GM23338 (cell line): ENCODE results near the gene HNRNPR.

ENCODE experiments used
- EZH2 ChIP-seq: fragments of 200-600 bp; sonication (generic); IDR thresholded peaks from one replicate; pipeline ENCODE4 v1.8.0; 2017; ENCODE audit warnings: antibody characterized with exemption, mild to moderate bottlenecking, low read depth; ENCODE audit not compliant: unreplicated experiment
- EZH2phosphoT487 ChIP-seq: fragments of 200-600 bp; sonication (generic); IDR thresholded peaks from one replicate; pipeline ENCODE4 v1.8.1; 2018; ENCODE audit warnings: antibody characterized with exemption; ENCODE audit not compliant: unreplicated experiment
- TF ChIP-seq, protein P1 (sequence below), 2 experiments: fragments of 200-600 bp in 1 of 2; sonication (generic) in 1 of 2; conservative IDR thresholded peaks; 2 replicates each; pipeline versions ENCODE4 v1.5.1 to v1.6.1; 2016 to 2017; ENCODE audit warnings: antibody characterized with exemption in 2 of 2, low read depth in 2 of 2, mild to moderate bottlenecking in 2 of 2, moderate library complexity in 1 of 2

GRCh38 chr1:23325393-23325792 is 18.7 kb downstream of the HNRNPR start:
- TF ChIP-seq, protein P1, sequence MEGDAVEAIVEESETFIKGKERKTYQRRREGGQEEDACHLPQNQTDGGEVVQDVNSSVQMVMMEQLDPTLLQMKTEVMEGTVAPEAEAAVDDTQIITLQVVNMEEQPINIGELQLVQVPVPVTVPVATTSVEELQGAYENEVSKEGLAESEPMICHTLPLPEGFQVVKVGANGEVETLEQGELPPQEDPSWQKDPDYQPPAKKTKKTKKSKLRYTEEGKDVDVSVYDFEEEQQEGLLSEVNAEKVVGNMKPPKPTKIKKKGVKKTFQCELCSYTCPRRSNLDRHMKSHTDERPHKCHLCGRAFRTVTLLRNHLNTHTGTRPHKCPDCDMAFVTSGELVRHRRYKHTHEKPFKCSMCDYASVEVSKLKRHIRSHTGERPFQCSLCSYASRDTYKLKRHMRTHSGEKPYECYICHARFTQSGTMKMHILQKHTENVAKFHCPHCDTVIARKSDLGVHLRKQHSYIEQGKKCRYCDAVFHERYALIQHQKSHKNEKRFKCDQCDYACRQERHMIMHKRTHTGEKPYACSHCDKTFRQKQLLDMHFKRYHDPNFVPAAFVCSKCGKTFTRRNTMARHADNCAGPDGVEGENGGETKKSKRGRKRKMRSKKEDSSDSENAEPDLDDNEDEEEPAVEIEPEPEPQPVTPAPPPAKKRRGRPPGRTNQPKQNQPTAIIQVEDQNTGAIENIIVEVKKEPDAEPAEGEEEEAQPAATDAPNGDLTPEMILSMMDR (conservative IDR thresholded peaks at IDR 0.05; ENCODE audit: low read depth in 2 of 2): no peak
- TF ChIP-seq EZH2 (no peak), EZH2phosphoT487 (no peak)
